Mesothelial cell of epicardium (in vitro differentiated cells): Measurements from ENCODE around the gene NUP62. TPM values are rescaled to one million over a fixed set of nuclear protein-coding genes. Genes with fewer than 3 reads are reported as not detected.
A peak's percentile ranks its signal among the peaks of the same experiment; 100 is the strongest.

Experiments used
- DNase-seq, 2 experiments: peaks; one replicate each; pipeline ENCODE4 v3.0.0; 2021; ENCODE audit warnings: low spot score in 2 of 2; ENCODE audit not compliant: unreplicated experiment in 2 of 2
- H3K27ac Mint-ChIP-seq: 2 replicates; pipeline ENCODE4 v1.8.0; 2021; ENCODE audit warnings: mixed read lengths
- H3K27me3 Mint-ChIP-seq: 2 replicates; pipeline ENCODE4 v1.8.0; 2021; ENCODE audit warnings: low read depth, mixed read lengths
- H3K36me3 Mint-ChIP-seq: 2 replicates; pipeline ENCODE4 v1.8.0; 2021; ENCODE audit warnings: mixed read lengths
- H3K4me1 Mint-ChIP-seq: 2 replicates; pipeline ENCODE4 v1.8.0; 2021; ENCODE audit warnings: mixed read lengths
- H3K4me3 Mint-ChIP-seq: 2 replicates; pipeline ENCODE4 v1.8.0; 2021; ENCODE audit warnings: mild to moderate bottlenecking, moderate library complexity, mixed read lengths
- H3K9me3 Mint-ChIP-seq: 2 replicates; pipeline ENCODE4 v1.8.0; 2021; ENCODE audit warnings: mixed read lengths
- CTCF ChIP-seq: fragments of 200-600 bp; sonication (generic); IDR thresholded peaks from one replicate; pipeline ENCODE4 v1.5.0; 2021; ENCODE audit warnings: antibody characterized with exemption; ENCODE audit not compliant: unreplicated experiment
- total RNA-seq: library from RNA; stranded (reverse); gene quantifications from 3 replicates; pipeline ENCODE4 v1.2.1, GENCODE V29; 2021

Gene NUP62
- total RNA-seq, 1 donor from 2014 or later = 67.6 TPM

DNA sequence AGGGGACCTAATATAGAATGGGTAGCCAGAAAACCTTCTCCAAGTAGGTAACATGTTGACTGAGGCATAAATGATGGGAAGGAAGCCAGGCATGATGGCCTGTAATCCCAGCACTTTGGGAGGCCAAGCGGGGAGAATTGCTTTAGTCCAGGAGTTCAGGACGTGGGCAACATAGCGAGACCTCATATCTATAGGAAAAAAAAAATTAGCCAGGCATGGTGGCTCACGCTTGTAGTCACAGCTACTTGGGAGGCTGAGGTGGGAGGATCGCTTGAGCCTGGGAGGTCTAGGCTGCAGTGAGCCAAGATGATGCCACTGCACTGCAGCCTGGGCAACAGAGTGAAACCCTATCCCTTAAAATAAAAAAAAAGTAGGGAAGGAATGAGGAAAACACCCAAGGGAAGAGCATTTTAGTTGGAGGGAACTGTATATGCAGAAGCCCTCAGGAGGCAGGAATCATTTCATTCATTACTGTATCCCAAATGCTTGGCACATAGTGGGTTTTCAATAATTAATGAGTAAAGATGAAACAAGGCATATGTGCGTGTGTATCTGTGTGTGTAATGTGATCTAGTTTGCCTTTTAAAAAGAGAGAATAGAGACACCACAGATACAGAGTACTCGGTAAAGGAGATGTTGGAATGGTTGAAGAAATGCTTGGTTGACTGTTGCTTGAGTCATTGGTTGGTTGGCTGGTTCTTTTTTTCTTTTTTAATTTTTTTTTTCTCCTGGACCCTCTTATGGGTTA, 2.2 kb upstream of the NUP62 start:
- peaks cover 22% of the 10 kb centered on the region for H3K36me3 Mint-ChIP-seq
- H3K4me3 Mint-ChIP-seq = no peak overlapping the region
- H3K27me3 Mint-ChIP-seq = peaks cover 5% of the 10 kb centered on the region
- no peaks in the 10 kb centered on the region for H3K9me3 Mint-ChIP-seq
- no peak for DNase-seq
- TF ChIP-seq CTCF = no peak
- no peak overlapping the region for H3K27ac Mint-ChIP-seq
- peaks cover 22% of the 10 kb centered on the region for H3K4me1 Mint-ChIP-seq

DNA sequence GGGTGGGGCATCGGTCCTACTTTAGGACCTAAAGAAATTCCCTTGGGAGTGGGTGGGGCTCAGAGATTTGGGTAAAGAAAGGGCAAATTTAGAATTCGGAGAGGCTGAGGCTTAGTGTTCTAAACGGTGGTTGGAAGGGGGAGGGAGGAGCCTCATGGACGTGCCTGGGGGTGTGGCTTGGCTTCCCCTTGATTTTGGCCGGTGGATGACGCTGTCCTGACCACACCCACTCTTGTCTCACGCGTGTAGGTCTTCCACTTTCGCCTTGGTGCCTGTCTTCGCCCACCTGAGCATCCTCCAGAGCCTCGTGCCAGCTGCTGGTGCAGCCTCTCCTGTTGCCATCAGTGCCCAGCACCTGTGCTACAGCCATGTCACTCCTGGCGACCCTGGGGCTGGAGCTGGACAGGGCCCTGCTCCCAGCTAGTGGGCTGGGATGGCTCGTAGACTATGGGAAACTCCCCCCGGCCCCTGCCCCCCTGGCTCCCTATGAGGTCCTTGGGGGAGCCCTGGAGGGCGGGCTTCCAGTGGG, 1.2 kb upstream of the NUP62 start:
- Mint-ChIP-seq H3K9me3 (no peaks in the 10 kb centered on the region), H3K36me3 (peaks cover 25% of the 10 kb centered on the region), H3K27ac (peak overlapping the region; percentile 99), H3K4me3 (peak overlapping the region; percentile 88), H3K4me1 (peaks cover 22% of the 10 kb centered on the region), H3K27me3 (no peaks in the 10 kb centered on the region)
- DNase-seq = no peak
- TF ChIP-seq CTCF = no peak

DNA sequence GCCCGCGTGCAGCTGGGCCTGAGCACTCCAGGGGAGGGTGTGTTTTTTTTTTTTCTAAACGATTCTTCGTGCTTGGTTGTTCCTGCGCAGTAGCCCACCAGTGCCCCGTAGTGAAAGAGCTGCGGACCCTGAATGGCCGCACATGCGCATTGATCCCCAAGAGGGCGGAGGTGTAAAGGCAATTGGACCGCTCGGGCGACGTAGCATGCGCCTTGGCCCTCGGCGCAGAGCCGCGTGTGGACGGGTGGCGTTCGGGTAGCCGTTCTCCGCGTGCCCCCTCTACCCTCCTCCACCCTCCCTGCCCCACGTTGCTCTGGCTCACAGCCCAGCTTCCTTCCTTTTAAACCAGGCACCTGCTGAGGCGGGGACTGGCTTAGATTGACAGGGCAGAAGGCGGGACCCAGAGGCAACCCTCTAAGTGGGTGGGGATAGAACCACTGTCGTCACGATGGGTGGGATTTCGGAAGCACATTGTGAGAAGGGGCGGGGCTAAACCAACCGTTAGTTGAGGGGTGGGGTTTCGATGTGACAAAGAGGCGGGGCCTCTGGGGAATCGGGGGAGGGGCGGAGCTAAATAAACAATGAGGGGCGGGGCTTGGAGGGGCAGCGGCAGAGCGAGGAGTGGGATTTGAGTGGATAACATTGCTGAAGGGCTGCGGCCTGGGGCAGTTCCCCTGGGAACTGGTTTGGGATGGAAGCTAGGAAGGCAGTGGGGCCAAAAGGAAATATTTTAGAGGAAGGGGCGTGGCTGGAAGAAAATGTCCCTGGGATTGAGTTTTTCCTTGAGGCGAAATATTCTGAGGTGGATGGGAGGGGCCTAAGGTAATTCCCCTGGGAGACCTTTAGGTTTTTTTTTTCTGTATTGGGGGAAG, 543 bp upstream of the NUP62 start:
- Mint-ChIP-seq H3K4me1 (peaks cover 22% of the 10 kb centered on the region), H3K9me3 (no peaks in the 10 kb centered on the region), H3K27me3 (no peaks in the 10 kb centered on the region), H3K4me3 (peak overlapping the region; percentile 88), H3K27ac (peak overlapping the region; percentile 99), H3K36me3 (peaks cover 28% of the 10 kb centered on the region)
- no peak for TF ChIP-seq CTCF
- DNase-seq = peak; percentile 86 to 90

- no peaks in the 10 kb centered on the region for H3K9me3 Mint-ChIP-seq
- H3K4me3 Mint-ChIP-seq = peak overlapping the region; percentile 88
- peaks cover 22% of the 10 kb centered on the region for H3K4me1 Mint-ChIP-seq
- peak overlapping the region; percentile 98 for H3K27ac Mint-ChIP-seq
- H3K36me3 Mint-ChIP-seq = peaks cover 24% of the 10 kb centered on the region
- DNase-seq = no peak
- no peak for TF ChIP-seq CTCF
- no peaks in the 10 kb centered on the region for H3K27me3 Mint-ChIP-seq
Observed at GRCh38 chr19:49927526-49928264, 1.6 kb downstream of the NUP62 start.

DNA sequence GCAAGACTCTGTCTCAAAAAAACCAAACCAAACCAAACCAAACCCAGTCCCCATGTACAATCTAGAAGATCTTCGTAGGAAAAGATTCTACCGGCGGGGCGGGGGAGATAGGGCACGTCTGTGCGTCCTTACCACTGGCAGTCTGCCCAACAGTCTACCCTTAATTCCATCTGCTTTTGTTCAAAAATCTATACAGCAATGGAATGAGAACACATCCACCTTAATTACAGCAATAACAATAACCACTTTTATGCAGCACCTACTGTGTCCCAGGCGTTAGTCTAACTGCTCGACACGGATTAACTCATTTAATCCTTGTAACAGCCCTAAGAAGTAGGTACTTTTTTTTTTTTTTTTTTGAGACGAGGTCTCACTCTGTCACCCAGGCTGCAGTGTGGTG, 2.8 kb downstream of the NUP62 start:
- Mint-ChIP-seq H3K27ac (no peak overlapping the region), H3K9me3 (no peaks in the 10 kb centered on the region), H3K27me3 (no peaks in the 10 kb centered on the region), H3K4me3 (no peak overlapping the region), H3K36me3 (peaks cover 23% of the 10 kb centered on the region), H3K4me1 (peaks cover 22% of the 10 kb centered on the region)
- no peak for TF ChIP-seq CTCF
- DNase-seq = no peak
